HG03439 (cell line): ENCODE measurements around the gene METTL1.
A peak's percentile ranks its signal among the peaks of the same experiment; 100 is the strongest.

ENCODE experiments used
- ATAC-seq: cut with Tn5 transposase; IDR thresholded peaks from one replicate; pipeline ENCODE4 v1.9.1; 2021; ENCODE audit warnings: mild to moderate bottlenecking, moderate library complexity; ENCODE audit not compliant: unreplicated experiment

The METTL1 gene

GRCh38 chr12:57771236-57771872 lies 551 bp downstream of the METTL1 start:
- ATAC-seq, result peak; percentile 70

GRCh38 chr12:57770734-57771133 lies 1.2 kb downstream of the METTL1 start:
- no peak for ATAC-seq

- no peak for ATAC-seq
Observed at GRCh38 chr12:57769594-57769993, 2.3 kb downstream of the METTL1 start.

- no peak for ATAC-seq
Observed at GRCh38 chr12:57767876-57768275, 4.0 kb downstream of the METTL1 start.

GRCh38 chr12:57767305-57767698 lies 4.6 kb downstream of the METTL1 start:
- ATAC-seq, result no peak

GRCh38 chr12:57766464-57767304 lies 5.2 kb downstream of the METTL1 start, which contains the start of gene CYP27B1:
CYP27B1 (minus strand) TSS chr12:57767078; CDS start chr12:57767041, 37 bp downstream.
- ATAC-seq, result no peak

GRCh38 chr12:57765698-57766463 lies 6.0 kb downstream of the METTL1 start:
- ATAC-seq, result no peak

- peak; percentile 63 for ATAC-seq
Observed at GRCh38 chr12:57765003-57765697, 6.8 kb downstream of the METTL1 start.

- peak; percentile 5 for ATAC-seq
Observed at GRCh38 chr12:57764662-57765002, 7.3 kb downstream of the METTL1 start.

- no peak for ATAC-seq
Observed at GRCh38 chr12:57763881-57764661, 7.8 kb downstream of the METTL1 start.

- ATAC-seq, result no peak
Observed at GRCh38 chr12:57762463-57762862, 9.4 kb downstream of the METTL1 start.

- no peak for ATAC-seq
Observed at GRCh38 chr12:57761391-57761998, 10.4 kb downstream of the METTL1 start.

- no peak for ATAC-seq
Observed at GRCh38 chr12:57760347-57760982, 11.4 kb downstream of the METTL1 start.

GRCh38 chr12:57759360-57759980 lies 12.4 kb downstream of the METTL1 start:
- no peak for ATAC-seq

- no peak for ATAC-seq
Observed at GRCh38 chr12:57758552-57759359, 13.1 kb downstream of the METTL1 start.

GRCh38 chr12:57757771-57758170 lies 14.1 kb downstream of the METTL1 start:
- ATAC-seq, result no peak

GRCh38 chr12:57756406-57757341 lies 15.2 kb downstream of the METTL1 start:
- ATAC-seq, result no peak
